ENCODE results near the gene CTNND1.

DNA sequence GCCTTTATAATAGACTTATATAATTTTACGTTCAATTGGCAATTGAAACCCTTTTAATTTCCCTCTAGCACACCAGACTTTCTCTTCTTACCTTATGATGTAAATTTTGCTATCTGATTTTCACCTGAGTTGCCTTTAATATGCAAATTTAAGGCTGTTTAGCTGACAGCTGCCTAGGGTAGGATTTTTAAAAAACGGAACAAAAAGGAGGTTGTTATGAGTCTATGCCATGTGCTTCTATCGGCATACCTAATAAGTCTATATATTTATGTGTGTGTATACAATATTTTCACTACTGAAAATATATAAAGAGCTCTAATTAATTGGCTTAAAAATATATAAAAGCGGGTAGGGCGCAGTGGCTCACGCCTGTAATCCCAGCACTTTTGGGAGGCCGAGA is 32.1 kb upstream of the CTNND1 start:
- no peak for TF ChIP-seq ZNF658 (tag by site-specific recombination; IDR thresholded peaks at IDR 0.05)
- TF ChIP-seq, protein P1, sequence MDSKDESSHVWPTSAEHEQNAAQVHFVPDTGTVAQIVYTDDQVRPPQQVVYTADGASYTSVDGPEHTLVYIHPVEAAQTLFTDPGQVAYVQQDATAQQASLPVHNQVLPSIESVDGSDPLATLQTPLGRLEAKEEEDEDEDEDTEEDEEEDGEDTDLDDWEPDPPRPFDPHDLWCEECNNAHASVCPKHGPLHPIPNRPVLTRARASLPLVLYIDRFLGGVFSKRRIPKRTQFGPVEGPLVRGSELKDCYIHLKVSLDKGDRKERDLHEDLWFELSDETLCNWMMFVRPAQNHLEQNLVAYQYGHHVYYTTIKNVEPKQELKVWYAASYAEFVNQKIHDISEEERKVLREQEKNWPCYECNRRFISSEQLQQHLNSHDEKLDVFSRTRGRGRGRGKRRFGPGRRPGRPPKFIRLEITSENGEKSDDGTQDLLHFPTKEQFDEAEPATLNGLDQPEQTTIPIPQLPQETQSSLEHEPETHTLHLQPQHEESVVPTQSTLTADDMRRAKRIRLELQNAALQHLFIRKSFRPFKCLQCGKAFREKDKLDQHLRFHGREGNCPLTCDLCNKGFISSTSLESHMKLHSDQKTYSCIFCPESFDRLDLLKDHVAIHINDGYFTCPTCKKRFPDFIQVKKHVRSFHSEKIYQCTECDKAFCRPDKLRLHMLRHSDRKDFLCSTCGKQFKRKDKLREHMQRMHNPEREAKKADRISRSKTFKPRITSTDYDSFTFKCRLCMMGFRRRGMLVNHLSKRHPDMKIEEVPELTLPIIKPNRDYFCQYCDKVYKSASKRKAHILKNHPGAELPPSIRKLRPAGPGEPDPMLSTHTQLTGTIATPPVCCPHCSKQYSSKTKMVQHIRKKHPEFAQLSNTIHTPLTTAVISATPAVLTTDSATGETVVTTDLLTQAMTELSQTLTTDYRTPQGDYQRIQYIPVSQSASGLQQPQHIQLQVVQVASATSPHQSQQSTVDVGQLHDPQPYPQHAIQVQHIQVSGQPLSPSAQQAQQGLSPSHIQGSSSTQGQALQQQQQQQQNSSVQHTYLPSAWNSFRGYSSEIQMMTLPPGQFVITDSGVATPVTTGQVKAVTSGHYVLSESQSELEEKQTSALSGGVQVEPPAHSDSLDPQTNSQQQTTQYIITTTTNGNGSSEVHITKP (tag by site-specific recombination; IDR thresholded peaks at IDR 0.05), result no peak
- TF ChIP-seq, protein P2, sequence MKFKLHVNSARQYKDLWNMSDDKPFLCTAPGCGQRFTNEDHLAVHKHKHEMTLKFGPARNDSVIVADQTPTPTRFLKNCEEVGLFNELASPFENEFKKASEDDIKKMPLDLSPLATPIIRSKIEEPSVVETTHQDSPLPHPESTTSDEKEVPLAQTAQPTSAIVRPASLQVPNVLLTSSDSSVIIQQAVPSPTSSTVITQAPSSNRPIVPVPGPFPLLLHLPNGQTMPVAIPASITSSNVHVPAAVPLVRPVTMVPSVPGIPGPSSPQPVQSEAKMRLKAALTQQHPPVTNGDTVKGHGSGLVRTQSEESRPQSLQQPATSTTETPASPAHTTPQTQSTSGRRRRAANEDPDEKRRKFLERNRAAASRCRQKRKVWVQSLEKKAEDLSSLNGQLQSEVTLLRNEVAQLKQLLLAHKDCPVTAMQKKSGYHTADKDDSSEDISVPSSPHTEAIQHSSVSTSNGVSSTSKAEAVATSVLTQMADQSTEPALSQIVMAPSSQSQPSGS (tag by site-specific recombination; IDR thresholded peaks at IDR 0.05; ENCODE audit: low read depth), result no peak
- no peak for TF ChIP-seq ZBTB17 (tag by site-specific recombination; IDR thresholded peaks at IDR 0.05)
- TF ChIP-seq, protein P3, sequence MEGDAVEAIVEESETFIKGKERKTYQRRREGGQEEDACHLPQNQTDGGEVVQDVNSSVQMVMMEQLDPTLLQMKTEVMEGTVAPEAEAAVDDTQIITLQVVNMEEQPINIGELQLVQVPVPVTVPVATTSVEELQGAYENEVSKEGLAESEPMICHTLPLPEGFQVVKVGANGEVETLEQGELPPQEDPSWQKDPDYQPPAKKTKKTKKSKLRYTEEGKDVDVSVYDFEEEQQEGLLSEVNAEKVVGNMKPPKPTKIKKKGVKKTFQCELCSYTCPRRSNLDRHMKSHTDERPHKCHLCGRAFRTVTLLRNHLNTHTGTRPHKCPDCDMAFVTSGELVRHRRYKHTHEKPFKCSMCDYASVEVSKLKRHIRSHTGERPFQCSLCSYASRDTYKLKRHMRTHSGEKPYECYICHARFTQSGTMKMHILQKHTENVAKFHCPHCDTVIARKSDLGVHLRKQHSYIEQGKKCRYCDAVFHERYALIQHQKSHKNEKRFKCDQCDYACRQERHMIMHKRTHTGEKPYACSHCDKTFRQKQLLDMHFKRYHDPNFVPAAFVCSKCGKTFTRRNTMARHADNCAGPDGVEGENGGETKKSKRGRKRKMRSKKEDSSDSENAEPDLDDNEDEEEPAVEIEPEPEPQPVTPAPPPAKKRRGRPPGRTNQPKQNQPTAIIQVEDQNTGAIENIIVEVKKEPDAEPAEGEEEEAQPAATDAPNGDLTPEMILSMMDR (tag by site-specific recombination; IDR thresholded peaks at IDR 0.05), result no peak
- TF ChIP-seq ZNF585B (tag by site-specific recombination; IDR thresholded peaks at IDR 0.05), result no peak
- TF ChIP-seq, protein P4, sequence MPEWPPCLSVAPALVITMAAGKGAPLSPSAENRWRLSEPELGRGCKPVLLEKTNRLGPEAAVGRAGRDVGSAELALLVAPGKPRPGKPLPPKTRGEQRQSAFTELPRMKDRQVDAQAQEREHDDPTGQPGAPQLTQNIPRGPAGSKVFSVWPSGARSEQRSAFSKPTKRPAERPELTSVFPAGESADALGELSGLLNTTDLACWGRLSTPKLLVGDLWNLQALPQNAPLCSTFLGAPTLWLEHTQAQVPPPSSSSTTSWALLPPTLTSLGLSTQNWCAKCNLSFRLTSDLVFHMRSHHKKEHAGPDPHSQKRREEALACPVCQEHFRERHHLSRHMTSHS (tag by site-specific recombination; IDR thresholded peaks at IDR 0.05), result no peak
- no peak for TF ChIP-seq ZNF621 (tag by site-specific recombination; IDR thresholded peaks at IDR 0.05)
- TF ChIP-seq, protein P5, sequence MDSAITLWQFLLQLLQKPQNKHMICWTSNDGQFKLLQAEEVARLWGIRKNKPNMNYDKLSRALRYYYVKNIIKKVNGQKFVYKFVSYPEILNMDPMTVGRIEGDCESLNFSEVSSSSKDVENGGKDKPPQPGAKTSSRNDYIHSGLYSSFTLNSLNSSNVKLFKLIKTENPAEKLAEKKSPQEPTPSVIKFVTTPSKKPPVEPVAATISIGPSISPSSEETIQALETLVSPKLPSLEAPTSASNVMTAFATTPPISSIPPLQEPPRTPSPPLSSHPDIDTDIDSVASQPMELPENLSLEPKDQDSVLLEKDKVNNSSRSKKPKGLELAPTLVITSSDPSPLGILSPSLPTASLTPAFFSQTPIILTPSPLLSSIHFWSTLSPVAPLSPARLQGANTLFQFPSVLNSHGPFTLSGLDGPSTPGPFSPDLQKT (IDR thresholded peaks at IDR 0.05; ENCODE audit: borderline replicate concordance, low read depth, low read length), result no peak
- TF ChIP-seq BCL11A (tag by site-specific recombination; IDR thresholded peaks at IDR 0.05; ENCODE audit: low read depth), result no peak
